GM12891 (cell line): ENCODE data around the gene MEF2B.
"Not testable (repeated sequence)": the region's sequence is repeated elsewhere in the genome, so short reads cannot be mapped to it uniquely, and the experiment has no call there.

Experiments used
- DNase-seq: peaks from one replicate; pipeline ENCODE4 v3.0.0; 2011; ENCODE audit warnings: low spot score; ENCODE audit not compliant: insufficient read length
- FAIRE-seq: peaks from 2 replicates; lab custom pipeline; 2011; peaks lifted over from hg19 to GRCh38; lab: Jason Lieb, UNC
- PAX5 ChIP-seq: IDR thresholded peaks from 2 replicates; pipeline ENCODE4 v1.6.1; 2011; ENCODE audit warnings: low read length, moderate library complexity, mild to moderate bottlenecking; ENCODE audit not compliant: insufficient read depth, severe bottlenecking
- POLR2A ChIP-seq: IDR thresholded peaks from 2 replicates; pipeline ENCODE4 v1.6.1; 2011; ENCODE audit warnings: low read depth, low read length, control low read depth
- POLR2AphosphoS5 ChIP-seq: IDR thresholded peaks from 2 replicates; pipeline ENCODE4 v1.6.1; 2011; ENCODE audit warnings: low read depth, low read length, control low read depth
- POU2F2 ChIP-seq: IDR thresholded peaks from 2 replicates; pipeline ENCODE4 v1.6.1; 2011; ENCODE audit warnings: low read depth, mild to moderate bottlenecking, control low read depth, low read length, moderate library complexity
- SPI1 ChIP-seq: IDR thresholded peaks from 2 replicates; pipeline ENCODE4 v1.6.1; 2011; ENCODE audit warnings: low read depth, low read length, control low read depth
- TAF1 ChIP-seq: IDR thresholded peaks from 2 replicates; pipeline ENCODE4 v1.6.1; 2011; ENCODE audit warnings: low read depth, low read length, control low read depth

The MEF2B gene

DNA sequence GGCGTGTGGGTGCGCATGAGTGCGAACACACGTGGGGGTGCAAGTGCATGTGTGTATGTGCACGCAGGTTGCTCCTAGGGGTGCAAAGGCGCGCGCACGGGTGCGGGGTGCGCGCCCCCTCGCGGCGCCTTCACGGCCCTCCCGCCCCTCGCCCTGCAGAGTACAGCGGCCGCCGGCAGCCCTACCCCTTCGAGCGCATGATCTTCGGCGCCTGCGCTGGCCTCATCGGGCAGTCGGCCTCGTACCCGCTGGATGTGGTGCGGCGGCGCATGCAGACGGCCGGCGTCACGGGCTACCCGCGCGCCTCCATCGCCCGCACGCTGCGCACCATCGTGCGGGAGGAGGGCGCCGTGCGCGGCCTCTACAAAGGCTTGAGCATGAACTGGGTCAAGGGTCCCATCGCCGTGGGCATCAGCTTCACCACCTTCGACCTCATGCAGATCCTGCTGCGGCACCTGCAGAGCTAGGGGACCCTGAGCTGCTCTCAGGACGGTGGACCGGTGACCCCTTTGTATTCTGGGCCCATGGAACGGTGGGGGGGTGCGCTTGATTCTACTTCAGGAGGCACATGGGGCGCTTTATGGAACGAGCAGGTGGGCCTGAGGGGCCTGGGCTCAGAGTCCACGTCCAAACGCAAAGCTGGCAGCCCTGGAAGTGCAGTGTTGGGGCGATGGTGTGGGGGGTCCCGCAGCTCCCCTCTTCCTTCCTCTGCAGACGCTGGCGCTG lies 59.5 kb downstream of the MEF2B start:
- DNase-seq (no peak), FAIRE-seq (no peak)
- no peak for TF ChIP-seq TAF1
- TF ChIP-seq POLR2AphosphoS5 = no peak
- no peak for TF ChIP-seq PAX5
- no peak for TF ChIP-seq POU2F2

DNA sequence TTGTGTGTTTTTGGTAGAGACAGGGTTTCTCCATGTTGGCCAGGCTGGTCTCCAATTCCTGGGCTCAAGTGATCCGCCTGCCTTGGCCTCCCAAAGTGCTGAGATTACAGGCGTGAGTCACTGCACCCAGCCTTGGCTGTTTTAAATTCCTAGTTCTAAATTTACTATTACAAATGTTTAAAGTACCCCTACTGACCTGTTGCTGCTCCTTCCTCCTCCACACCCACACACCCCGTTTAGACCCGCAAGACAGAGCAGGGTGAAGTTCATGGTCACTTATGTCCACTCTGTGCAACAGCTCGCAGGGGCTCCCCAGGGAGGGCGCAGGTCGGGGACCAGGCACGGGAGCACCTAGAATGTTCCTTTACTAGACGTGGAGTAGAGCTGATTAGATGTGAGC lies 60.5 kb downstream of the MEF2B start:
- FAIRE-seq (no peak), DNase-seq (no peak)
- TF ChIP-seq POU2F2 (no peak), PAX5 (no peak), TAF1 (no peak), POLR2A (no peak), SPI1 (no peak), POLR2AphosphoS5 (no peak)

DNA sequence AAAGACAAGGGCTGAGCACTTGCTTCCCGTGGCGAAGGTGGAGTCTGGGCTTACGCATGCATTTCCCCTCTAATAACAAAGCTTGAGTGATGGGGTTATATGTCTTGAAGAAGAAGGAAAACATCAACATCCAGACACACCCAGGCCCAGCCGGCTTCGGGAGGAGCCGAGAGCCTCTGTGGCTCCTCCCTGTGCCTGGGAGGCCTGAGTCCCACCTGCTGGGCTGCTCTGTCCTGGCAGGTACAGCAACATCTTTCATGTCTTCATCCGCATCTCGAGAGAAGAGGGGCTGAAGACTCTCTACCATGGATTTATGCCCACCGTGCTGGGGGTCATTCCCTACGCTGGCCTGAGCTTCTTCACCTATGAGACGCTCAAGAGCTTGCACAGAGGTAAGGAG lies 62.4 kb downstream of the MEF2B start:
- no peak for DNase-seq
- no peak for FAIRE-seq
- TF ChIP-seq SPI1 (no peak), POU2F2 (no peak), PAX5 (no peak), TAF1 (no peak), POLR2A (no peak), POLR2AphosphoS5 (no peak)

DNA sequence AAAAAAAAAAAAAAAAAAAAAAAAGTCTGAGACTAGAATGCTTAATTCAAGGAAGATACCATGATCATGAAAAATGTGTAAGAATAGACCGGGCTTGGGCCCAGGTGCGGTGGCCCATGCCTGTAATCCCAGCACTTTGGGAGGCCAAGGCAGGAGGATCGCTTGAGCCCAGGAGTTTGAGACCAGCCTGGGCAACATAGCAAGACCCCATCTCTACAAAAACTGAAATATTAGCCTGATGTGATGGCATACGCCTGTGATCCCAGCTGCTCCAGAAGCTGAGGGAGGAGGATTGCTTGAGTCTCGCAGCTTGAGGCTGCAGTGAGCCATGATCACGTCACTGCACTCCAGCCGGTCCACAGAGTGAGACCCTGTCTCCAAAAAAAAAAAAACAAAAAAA lies 63.1 kb downstream of the MEF2B start:
- not testable (repeated sequence) for DNase-seq, FAIRE-seq

DNA sequence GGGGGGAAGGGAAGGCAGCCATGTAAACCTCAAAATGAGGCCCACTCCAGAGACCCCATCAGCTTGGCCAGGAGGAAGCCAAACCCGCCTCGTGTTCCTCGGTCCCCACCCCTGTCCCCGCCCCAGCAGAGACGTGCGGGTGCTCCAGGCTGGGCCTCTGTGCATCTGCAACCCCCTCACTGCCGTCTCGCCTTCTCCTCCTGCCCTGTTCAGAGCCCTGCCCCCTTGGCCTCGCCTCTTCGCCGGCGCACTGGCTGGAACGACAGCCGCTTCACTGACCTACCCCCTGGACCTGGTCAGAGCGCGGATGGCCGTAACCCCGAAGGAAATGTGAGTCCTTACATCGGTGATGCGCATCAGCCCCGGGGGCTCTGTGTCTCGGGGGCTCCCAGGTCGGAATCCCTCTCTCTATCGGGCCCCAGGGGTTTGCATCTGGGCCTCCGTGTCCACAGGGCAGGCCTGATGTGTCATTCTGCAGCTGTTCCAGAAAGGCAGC lies 64.0 kb downstream of the MEF2B start:
- no peak for TF ChIP-seq POLR2AphosphoS5
- no peak for TF ChIP-seq POU2F2
- TF ChIP-seq POLR2A = no peak
- no peak for TF ChIP-seq TAF1
- DNase-seq = no peak
- no peak for FAIRE-seq

DNA sequence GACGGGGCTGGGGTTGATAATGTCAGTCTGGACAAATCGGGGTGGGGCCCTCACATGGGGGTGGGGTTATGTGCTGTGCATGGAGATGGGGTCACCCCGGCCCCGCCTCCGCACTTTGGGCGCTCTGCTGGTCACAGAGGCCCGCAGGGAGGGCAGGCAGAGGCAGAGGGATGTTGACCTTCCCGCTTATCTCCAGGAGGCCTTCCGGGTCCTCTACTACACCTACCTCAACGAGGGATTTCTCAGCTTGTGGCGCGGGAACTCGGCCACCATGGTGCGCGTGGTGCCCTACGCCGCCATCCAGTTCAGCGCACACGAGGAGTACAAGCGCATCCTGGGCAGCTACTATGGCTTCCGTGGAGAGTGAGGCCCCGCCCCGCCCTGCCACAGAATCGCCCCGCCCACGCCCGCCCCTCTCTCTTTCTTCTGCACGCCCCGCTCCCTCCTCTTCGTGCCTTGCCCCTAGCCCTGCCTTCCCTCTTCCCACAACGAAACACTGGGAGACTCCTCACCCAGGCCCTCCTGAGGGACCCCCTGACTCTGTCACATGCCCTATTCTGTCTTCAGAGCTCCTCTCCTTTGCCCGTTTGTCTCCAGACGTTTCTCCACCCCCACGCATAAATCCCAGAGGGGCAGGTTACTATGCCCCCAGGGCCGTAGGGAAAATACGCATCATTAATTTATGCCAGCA lies 64.6 kb downstream of the MEF2B start:
- DNase-seq = no peak
- no peak for FAIRE-seq
- TF ChIP-seq SPI1 (no peak), POLR2AphosphoS5 (no peak), PAX5 (no peak), POLR2A (no peak), POU2F2 (no peak), TAF1 (no peak)

DNA sequence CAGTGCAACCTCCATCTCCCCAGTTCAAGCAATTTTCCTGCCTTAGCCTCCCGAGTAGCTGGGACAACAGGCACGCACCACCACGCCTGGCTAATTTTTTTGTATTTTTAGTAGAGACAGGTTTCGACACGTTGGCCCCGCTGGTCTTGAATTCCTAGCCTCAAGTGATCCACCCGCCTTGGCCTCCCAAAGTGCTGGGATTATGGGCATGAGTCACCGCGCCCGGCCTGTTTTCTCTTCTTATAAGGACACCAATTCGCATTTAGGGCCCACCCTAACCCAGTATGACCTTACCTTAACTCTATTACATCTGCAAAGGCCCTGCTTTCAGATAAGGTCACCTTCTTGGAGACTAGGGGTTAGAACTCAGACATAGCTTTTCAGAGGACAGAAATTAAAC lies 66.9 kb downstream of the MEF2B start:
- no peak for TF ChIP-seq PAX5
- DNase-seq = no peak
- FAIRE-seq = no peak

DNA sequence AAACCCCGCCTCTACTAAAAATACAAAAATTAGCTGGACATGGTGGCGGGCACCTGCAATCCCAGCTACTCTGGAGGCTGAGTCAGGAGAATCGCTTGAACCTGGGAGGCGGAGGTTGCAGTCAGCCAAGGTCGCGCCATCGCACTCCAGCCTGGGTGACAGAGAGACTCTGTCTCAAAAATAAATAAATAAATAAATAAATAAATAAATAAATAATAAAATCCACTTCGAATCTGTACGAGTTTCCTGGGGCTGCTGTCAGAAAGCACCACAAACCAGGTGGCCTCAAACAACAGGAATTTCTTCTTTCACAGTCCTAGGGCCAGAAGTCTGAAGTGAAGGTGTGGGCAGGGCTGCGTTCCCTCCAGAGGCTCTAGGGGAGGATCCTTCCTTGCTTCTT lies 67.5 kb downstream of the MEF2B start:
- DNase-seq, FAIRE-seq: not testable (repeated sequence)

DNA sequence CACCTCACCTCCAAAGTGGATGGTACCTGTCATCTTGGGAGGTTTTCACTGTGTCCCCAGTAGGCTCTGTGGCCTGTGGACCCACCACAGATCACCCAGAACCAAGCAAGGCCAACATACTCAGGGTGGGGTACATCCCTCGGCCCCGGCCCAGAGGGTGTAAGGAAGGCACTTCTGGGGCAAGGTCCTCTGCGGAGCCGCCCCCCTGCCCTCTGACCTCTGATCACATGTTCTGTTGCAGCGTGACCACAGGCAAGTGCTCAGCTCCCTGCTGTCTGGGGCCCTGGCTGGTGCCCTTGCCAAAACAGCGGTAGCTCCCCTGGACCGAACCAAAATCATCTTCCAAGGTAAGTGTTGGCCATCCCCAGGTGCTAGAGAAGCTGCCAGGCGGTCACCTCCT lies 68.5 kb downstream of the MEF2B start:
- no peak for DNase-seq
- no peak for FAIRE-seq
- no peak for TF ChIP-seq POU2F2
- no peak for TF ChIP-seq POLR2A
- no peak for TF ChIP-seq TAF1
- TF ChIP-seq POLR2AphosphoS5 = no peak
- no peak for TF ChIP-seq SPI1
- no peak for TF ChIP-seq PAX5

DNA sequence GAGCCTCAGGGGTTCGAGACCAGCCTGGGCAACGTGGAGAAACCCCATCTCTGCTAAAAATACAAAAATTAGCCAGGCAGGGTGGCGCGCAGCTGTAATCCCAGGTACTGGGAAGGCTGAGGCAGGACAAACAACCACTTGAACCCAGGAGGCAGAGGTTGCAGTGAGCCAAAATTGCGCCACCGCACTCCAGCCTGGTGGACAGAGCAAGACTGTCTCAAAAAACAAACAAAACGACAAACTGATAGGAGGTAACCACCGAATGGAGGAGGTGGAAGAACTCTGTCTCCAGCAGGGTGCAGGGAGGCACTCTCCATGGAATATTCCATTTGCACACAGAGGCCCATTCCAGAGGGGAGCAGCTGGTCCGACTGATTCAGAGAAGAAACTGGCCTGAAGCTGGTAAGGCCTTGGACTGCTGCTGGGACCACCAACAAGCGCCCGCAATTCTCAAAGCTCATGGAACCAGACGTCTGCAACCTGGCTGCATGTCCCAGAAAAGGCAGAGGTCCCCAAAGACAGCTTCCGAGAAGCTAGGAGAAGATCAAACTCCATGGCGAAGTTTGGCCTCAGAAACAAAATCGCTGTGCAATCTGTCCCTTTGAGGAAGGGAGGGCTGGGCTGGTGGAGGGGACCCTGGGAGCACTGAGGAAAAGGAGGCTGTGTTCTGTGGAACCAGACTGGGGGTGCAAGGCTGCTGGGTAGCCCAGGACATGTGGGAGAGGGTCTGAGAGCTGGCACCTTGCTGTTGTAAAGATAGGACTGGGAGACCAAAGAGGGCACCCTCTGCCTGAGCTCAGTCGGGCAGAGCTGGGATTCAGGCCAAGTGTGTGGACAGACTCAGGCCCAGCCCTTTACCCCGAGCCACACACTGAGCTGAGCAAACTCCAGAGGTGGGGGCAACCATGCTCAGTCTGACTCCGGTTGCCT lies 71.1 kb downstream of the MEF2B start:
- FAIRE-seq = no peak
- DNase-seq = no peak

More for the DNA sequence above, 71.1 kb downstream of the MEF2B start:
- TF ChIP-seq SPI1 = no peak
- no peak for TF ChIP-seq POLR2A
- no peak for TF ChIP-seq TAF1
- TF ChIP-seq POU2F2 = no peak
- no peak for TF ChIP-seq PAX5
- no peak for TF ChIP-seq POLR2AphosphoS5
